Measurements from ENCODE around the gene SKP1. TPM values are rescaled to one million over a fixed set of nuclear protein-coding genes. Genes with fewer than 3 reads are reported as not detected.

The SKP1 gene
- total and polyA plus RNA-seq, 9 of the 15 experiments (the other 6 are each of a cell fraction or from before 2014, with no cell fraction given), result 301 to 2,109 (median 639) TPM

- TF ChIP-seq E2F5 (CRISPR knock-in tag; IDR thresholded peaks at IDR 0.05) (peak; percentile 77; the same call in 1 of the 2 replicates), TFAM (CRISPR knock-in tag; conservative IDR thresholded peaks at IDR 0.05) (no peak), BCLAF1 (IDR thresholded peaks at IDR 0.05; ENCODE audit: borderline replicate concordance in 1 of 2, control insufficient read depth in 1 of 2, low read depth in 2 of 2, low read length in 1 of 2) (0 out of 4 replicates have a peak, but pooled peaks of 1 of the 2 experiments have one; percentile 42), MCM2 (IDR thresholded peaks at IDR 0.05; ENCODE audit: low read depth) (no peak), EWSR1 (IDR thresholded peaks at IDR 0.05; ENCODE audit: borderline replicate concordance, low read depth, partially characterized antibody) (no peak), NR0B1 (IDR thresholded peaks at IDR 0.05; ENCODE audit: partially characterized antibody) (no peak), ERF (CRISPR knock-in tag; IDR thresholded peaks at IDR 0.05) (peak; percentile 81), ZBTB26 (CRISPR knock-in tag; IDR thresholded peaks at IDR 0.05) (0 out of 2 replicates have a peak, but pooled peaks have one; percentile 3), ZNF551 (CRISPR knock-in tag; IDR thresholded peaks at IDR 0.05) (no peak), ZNF274 (IDR thresholded peaks at IDR 0.05; ENCODE audit: borderline replicate concordance, low read depth, low read length) (no peak), ZZZ3 (IDR thresholded peaks at IDR 0.05) (peak; percentile 87; the same call in 1 of the 2 replicates), ZNF830 (CRISPR knock-in tag; IDR thresholded peaks at IDR 0.05) (no peak), ZNF354B (CRISPR knock-in tag; IDR thresholded peaks at IDR 0.05) (no peak), ATF4 (CRISPR knock-in tag; IDR thresholded peaks at IDR 0.05) (no peak), RBM25 (IDR thresholded peaks at IDR 0.05; ENCODE audit: low read depth, low read length, severe bottlenecking) (no peak)
These were observed at the start of gene SKP1 (continued) for GRCh38 chr5:134176511-134177368.

Measured in K562 (cell line).